Stimulated activated CD8-positive, alpha-beta memory T cell treated with anti-CD3 and anti-CD28 coated beads, Interleukin-15, amount 100 ng/mL, for 24 hours (primary cell): Measurements from ENCODE around the gene RAB3IL1.

ENCODE experiments used
- DNase-seq: peaks from one replicate; pipeline ENCODE4 v3.0.0-alpha.2; 2020; ENCODE audit warnings: low read depth

Gene RAB3IL1

DNA sequence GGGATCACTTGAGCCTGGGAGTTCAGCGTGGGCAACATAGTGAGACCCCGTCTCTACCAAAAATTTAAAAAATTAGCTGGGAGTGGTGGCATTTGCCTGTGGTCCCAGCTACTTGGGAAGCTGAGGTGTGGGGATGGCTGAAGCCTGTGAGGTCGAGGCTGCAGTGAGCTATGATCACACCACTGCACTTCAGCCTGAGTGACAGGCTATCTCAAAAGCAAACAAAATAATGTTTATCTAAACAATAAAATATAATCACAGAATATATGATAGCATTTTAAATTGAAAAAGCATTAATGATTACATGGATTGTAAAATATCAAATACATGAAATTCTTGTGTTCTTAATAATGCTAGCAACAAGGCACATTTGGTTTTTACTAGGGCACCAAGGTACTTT is 35.5 kb upstream of the RAB3IL1 start:
- no peak for DNase-seq

DNA sequence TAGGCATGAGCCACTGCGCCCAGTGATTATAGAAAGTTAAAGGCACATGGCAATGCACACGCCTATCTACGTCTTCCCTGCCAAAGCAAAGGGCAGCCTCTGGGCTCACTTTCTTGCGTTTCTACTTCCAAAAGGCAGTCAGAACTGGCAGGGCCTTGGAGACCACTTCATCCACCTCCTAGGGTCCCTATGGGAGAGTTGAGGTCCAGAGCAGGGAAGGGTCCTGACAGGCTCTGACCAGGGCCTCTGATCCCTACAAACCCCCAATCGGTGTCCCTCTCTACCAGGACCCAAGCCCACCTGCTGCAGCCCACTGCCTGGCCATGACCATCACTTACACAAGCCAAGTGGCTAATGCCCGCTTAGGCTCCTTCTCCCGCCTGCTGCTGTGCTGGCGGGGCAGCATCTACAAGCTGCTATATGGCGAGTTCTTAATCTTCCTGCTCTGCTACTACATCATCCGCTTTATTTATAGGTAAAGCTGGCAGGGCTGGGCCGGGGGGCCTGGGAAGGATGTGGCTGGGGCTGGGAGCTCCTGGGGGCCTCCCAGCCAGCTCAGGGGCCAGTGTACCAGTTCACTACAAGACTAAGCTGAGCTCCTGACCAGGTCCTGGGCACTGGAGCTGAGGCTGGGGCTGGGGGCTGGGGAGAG is 34.2 kb upstream of the RAB3IL1 start:
- no peak for DNase-seq

DNA sequence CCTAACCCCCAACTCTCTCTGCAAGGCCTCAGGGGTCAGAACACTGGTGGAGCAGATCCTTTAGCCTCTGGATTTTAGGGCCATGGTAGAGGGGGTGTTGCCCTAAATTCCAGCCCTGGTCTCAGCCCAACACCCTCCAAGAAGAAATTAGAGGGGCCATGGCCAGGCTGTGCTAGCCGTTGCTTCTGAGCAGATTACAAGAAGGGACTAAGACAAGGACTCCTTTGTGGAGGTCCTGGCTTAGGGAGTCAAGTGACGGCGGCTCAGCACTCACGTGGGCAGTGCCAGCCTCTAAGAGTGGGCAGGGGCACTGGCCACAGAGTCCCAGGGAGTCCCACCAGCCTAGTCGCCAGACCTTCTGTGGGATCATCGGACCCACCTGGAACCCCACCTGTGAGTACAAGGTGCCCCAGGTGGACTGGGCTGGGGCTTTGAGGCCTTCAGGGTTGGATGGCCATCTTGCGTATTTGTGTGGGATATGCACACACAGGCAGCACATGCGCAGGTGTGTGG is 32.7 kb upstream of the RAB3IL1 start, which contains the start of gene BEST1:
Gene BEST1 (plus strand): TSS at position 317 of the 513 bp plus-strand sequence. CDS start 1,456 bp downstream, outside the sequence.
- DNase-seq, result no peak

DNA sequence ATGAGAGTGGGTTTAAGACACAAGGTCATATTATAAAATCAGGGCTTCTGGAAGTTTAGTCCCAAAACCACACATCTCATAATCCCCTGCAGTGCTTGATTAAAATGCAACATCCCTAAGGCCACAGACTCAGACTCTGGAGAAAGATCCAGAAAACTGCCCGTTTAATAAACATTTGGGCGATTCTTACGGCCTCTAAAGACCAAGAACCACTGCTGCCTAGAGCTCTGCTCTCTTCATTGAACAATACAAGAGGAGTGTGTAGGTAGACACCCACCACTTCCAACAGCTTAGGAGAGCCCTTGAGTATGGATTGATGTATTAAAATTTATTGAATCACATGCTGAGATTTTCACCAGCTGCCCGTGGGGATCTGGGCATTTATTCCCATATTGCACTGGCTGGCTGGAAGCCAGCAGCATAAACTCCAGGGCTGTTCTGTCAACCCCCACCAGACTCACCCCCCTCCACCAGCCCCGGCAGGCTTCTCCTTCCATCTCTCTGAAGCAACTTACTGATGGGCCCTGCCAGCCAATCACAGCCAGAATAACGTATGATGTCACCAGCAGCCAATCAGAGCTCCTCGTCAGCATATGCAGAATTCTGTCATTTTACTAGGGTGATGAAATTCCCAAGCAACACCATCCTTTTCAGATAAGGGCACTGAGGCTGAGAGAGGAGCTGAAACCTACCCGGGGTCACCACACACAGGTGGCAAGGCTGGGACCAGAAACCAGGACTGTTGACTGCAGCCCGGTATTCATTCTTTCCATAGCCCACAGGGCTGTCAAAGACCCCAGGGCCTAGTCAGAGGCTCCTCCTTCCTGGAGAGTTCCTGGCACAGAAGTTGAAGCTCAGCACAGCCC is 32.0 kb upstream of the RAB3IL1 start:
- DNase-seq, result no peak

DNA sequence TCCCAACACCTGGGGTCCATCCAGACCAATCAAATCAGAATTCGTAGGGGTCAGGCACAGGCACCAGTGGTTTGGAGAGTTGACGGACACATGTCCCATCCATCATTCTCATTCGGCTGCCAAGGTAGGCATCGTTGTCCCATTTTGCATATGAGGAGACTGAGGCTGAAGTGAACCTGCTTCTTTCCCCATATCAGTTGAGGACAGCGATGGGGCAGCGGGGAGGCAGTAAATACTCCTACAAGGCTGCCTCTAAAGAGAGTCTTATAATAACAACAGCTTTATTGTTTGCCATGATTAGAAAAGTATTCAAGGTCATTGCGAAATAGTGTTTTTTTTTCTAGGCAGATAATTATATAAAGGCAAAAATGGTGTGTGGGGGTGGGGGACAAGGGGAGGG is 31.1 kb upstream of the RAB3IL1 start:
- DNase-seq, result no peak

DNA sequence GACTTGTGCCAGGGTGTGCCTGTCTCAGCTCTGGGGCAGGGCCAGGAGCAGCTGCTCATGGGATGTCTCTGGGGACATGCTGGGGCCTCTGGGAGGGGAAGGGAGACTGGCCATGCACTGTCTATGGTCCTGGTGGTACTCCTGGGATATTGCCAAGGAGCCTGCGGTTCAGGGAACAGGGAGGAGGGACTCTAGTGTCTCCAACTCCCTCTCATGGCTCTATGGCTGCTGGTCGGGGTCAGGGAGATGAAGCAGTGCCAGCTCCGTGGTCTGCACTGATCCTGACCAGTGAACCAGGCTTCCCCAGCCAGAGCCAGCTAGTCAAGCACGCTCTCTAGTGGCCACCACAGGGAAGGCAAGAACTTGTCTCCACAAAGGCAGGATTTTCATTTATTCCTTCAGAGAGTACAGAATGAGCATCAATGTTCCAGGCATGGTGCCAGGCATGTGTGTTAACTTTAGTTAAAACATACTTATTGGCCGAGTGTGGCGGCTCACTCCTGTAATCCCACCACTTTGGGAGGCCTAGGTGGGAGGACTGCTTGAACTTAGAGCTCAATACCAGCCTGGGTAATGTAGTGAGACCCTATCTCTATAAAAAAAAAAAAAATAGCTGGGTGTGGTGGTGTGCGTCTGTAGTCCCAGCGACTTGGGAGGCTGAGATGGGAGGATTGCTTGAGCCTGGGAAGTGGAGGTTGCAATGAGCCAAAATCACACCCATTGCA is 30.3 kb upstream of the RAB3IL1 start:
- DNase-seq, result no peak

DNA sequence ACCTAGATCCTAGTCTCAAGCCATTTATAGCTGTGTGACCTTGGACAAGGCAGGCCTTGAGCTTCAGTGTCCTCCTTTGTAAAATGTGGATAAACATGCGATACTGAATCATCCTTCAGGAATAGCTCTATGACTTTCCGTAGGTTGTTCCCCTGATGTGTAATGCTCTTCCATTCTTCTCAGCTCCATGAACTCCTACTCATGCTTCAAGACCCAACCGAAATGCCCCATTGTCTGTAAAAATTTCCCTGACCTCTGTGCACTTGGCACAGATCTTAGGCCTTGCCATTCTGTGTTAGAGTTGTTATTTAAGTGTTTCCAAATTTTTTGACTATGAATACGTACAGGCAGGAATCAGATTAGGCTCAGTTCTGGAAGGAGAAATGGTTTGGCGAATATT is 29.5 kb upstream of the RAB3IL1 start:
- no peak for DNase-seq

DNA sequence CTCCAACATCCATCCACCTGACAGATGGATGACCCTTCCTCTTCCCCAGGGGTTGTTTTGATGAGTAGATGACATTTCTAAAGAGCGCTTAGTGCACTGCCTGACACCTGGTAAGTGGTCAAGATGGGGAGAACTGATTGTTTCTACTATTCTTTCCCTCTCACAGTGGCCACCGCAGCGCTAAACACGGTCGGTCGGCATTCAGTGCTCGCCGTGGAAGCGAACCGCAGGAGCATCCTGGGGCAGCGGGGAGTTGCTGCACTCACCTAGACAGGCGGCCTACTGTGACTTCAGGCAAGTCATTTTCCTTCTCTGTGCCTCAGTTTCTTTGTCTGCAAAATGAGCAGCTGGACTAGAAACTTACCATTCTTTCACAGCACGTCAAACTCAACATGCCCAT is 27.8 kb upstream of the RAB3IL1 start:
- DNase-seq, result no peak

DNA sequence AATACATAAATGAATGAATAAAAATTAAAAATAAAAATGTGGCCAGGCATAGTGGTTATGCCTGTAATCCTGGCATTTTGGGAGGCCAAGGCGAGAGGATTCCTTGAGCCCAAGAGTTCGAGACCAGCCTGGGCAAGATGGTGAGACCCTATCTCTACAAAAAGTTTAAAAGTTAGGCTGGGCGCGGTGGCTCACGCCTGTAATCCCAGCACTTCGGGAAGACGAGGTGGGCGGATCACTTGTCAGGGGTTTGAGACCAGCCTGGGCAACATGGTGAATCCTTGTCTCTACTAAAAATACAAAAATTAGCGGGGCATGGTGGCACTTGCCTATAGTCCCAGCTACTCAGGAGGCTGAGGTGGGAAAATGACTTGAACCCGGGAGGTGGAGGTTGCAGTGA is 23.1 kb upstream of the RAB3IL1 start:
- DNase-seq, result no peak

DNA sequence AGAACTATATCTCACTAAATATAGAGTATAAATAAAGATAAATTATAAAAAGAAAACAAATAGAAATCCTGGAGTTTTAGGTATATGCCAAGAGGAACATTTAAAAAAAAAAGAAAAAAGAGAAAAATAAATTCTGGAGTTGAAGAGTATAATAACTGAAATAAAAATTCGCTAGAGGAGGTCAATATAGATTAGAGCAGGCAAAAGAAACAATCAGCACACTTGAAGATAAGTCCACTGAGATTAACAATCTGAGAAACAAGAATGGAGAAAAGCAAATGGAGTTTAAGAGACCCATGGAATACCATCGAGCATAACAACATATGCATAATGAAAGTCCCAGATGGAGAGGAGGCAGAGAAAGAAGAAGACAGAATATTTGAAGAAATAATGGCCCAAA is 18.5 kb upstream of the RAB3IL1 start:
- no peak for DNase-seq

DNA sequence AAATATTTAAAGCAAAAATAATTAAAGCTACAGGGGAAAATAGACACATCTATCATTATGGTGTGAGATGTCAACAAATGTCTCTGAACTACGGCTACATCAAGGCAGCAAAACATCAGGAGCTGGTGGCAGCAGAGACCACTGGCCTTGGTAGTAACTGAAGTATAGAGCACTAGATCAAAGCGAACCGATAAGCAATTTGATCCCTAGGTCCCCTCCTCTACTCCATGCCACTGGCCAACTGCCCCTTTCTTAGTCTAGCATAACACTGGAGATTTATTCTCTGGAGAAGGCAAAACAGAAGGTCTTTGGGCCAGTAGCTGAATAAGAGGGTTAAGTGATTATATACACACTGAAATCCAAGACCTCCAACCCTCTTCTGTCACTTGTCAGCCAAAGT is 13.6 kb upstream of the RAB3IL1 start:
- DNase-seq, result no peak

DNA sequence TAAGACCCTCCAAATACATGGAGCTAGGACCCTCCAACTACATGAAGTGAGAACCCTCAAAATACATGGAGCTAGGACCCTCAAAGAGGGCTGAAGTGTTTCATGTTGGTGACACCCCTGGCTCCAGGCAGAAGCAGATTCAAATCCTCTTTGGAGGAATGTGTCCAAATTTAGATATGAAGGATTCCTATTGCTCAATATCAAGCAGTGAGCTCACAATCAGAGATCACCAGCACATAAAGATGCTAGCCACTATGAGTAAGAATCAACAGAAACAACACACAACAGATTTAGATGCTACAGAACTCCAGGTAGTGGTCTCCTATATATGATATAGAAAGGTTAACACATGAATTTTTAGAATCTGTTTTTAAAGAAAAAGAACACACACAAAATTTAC is 11.2 kb upstream of the RAB3IL1 start:
- DNase-seq, result no peak

DNA sequence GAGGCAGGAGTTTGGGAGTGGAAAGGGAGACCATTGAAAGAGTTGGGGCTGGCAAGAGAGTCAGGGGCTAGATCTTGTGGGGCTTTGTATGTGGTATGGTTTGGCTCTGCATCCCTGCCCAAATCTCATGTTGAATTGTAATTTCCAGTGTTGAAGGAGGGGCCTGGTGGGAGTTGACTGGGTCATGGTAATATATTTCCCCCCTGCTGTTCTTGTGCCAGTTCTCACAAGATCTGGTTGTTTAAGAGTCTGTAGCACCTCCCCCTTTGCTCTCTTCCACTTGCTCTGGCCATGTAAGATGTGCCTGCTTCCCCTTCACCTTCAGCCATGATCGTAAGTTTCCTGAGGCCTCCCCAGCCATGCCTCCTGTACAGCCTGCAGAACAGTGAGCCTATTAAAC is 10.1 kb upstream of the RAB3IL1 start:
- DNase-seq, result no peak

DNA sequence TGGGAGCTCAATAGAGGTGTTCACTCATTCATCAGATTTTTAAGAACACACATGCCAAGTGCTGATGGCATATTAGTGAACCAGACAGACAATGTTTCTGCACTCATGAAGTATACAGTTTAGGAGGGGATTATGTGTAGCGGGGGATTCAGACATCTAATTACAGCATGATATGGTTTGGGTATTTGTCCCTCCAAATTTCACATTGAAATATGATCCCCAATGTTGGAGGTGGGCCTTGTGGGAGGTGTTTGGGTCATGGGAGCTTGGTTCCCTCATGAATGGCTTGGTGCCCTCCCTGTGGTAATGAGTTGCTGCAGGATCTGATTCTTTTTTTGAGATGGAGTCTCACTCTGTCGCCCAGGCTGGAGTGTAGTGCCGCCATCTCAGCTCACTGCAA is 8.9 kb upstream of the RAB3IL1 start:
- no peak for DNase-seq

DNA sequence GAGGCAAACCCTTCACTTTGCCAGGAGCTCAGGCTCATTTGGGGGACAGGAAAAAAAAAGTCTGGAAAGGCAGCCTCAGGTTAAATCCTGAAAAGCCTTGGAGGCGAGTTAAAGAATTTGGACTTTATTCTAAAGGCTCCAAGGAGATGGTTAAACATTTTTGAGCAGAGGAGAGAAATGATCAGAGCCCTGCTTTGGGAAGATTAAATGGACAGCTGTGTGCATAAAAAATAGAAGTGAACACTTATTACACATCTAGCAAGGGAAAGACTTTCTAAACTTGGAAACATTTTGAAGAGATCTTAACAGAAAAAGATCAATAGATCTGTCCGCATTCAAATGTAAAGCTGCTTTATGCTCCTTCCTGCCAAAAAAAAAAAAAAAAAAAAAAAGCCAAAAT is 8.4 kb upstream of the RAB3IL1 start:
- DNase-seq, result no peak

DNA sequence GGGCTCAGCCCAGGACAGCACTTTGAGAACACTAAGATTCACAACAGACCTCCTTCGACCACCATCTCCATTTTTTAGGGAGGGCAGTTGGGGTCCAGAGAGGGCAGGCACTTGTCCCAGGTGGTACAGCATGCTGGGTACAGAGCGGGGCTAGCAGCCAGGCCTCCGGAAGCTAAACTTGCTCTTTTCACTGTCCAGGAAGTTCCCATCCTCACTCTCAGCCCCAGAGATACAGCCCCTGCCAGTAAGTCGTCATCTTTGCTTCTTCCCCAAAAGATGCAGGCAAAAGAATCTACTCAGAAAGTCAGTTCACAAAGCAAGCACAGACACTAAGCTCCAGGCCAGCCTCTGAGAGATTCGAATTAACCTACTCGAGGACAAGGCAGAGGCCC is 6.7 kb upstream of the RAB3IL1 start:
- DNase-seq, result no peak

DNA sequence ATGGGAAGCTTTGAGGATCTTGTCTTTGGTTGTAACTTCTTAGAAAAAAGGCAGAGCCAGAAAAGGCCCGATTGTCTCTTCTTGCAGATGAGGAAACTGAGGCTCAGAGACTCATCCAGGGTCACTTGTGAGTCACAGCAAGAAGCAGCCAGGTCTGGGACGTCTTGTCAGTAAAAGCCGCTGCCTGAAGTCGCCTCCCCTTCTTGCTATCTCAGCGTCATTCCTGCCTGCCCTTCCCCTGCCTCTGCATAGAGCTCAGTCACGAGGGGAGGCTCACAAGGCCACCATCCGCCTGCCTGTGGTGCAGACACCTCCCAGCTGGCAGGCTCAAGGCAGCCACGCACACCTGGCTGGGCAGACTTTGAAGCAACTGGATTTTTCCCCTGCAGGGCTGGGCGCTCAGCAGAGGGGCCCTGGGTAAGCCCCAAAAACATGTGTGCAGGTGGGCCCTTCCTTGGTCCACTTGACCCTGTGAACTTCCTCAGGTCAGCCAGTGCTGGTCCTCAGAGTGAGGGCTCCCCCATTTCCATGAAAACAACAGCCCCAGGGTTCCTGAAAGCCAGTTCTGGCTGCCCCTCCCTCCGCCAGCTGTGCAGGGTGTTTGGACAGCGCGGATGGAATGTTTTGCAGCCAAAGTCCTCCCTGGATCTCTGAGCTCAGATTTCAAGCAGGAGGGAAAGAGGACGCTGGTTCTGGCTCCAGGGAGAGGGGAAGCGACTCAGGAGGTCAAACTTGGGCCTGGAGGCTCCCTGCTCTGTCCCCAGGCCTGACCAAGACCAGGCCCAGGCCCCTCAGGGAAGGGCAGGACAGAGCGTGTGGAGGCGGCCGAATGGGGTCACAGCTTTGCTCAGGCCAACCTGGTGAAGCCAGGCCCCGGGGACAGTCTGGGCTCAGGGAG is 6.0 kb upstream of the RAB3IL1 start:
- no peak for DNase-seq

DNA sequence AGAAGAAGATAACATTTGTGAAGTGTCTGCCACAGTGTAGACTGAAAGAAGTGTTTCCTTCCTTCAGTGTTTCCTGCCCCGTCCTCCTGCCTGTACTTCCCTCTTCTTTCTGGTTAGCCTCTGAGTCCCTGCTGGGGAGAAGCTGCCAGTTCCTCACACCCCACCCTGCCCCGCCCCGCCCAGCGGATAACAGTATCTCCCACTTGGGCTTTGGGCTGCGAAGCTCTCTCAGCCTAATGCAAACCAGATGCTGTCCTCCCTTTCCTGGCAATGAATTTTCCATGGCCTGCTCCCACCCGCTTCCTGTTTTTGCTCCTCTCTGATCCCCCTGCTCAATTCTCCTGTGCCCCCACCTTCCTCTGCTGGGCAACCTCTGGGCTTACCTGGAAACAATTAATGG is 5.2 kb upstream of the RAB3IL1 start:
- no peak for DNase-seq

DNA sequence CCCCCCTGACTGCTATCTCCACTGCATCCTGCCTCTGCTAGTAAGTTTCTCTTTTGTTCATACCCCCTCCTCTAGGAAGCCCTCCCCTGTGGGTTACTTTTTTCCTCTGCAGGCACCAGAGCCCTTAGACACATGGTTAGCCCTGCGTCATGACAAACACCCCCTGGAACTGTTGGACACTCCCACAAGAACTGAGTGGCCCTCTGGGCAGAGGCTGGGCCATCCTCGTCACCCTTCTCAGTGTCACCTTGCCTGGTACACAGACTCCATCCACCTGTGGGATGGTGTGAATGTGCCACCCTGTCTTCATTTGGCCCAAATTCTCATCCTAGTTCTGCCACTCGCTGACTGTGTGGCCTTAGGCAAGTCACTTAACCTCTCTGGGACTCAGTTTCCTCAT is 4.1 kb upstream of the RAB3IL1 start:
- no peak for DNase-seq

DNA sequence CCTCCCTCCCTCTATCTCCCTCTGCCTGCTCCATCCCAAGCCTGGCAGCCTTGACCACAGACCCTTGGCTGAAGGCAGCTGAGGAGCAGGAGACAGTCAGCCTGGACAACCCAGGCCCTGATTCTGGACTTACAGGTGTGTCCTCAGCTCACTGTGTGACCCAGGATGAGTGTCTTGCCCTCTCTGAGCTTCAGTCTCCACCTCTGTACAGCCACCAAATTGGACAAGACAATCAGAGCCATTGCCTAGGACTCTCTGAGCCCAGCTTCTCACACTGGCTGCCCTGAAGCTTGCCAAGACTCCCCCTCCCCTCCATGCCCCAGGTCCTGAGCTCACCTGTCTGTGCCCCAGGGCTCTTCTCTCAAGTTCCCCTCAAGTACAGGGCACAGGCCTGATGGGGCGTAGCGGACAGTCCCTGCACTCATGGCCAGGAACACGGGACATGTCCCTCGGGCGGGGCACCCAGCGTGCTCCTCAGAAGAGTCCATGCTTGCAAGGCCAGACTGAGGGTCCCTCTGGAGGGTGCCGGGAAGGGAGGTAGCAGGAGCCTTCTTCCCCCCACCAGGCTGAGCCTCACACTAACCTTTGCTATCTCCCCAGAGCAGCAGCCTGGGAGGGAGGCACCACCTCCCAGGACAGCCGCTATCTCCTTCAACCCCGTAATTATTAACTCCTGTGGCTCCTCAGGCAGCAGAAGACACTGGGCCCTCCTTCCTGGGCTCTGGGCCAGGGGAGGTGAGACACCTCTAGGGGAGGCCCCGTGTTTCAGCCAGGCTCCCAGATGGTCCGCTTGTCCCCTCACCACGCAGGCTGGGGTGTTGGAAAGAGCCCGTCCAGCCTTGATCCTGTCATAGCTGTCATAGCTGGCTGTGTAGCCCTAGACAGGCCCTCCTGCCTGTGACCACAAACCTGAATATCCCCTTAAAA is 2.6 kb upstream of the RAB3IL1 start:
- no peak for DNase-seq
